CD14-positive monocyte (primary cell): ENCODE data around the gene KCNE4. TPM values are rescaled to one million over a fixed set of nuclear protein-coding genes. Genes with fewer than 3 reads are reported as not detected.
A peak's percentile ranks its signal among the peaks of the same experiment; 100 is the strongest.

Source experiments
- DNase-seq, 3 donors: peaks; one replicate each; pipeline ENCODE4 v3.0.0-alpha.2; 2011 to 2022
- H2AFZ ChIP-seq: 2 replicates; pipeline ENCODE4 v1.6.0; 2012; ENCODE audit warnings: mild to moderate bottlenecking, low read depth, low read length, inconsistent platforms; ENCODE audit not compliant: insufficient read depth, poor library complexity, severe bottlenecking
- H3K27ac ChIP-seq, 2 donors: 1 replicate in 1 of 2; 2 replicates in 1 of 2; pipeline ENCODE4 v1.5.1; 2012 to 2013; ENCODE audit warnings: low read length in 2 of 2, control low read depth in 1 of 2, inconsistent platforms in 1 of 2, low read depth in 1 of 2, mild to moderate bottlenecking in 1 of 2
- H3K27me3 ChIP-seq, 2 donors: one replicate each; pipeline versions ENCODE4 v1.6.0 to v1.6.1; 2011 to 2013; ENCODE audit warnings: low read length in 2 of 2; ENCODE audit not compliant: control insufficient read depth in 2 of 2, insufficient read depth in 2 of 2
- H3K36me3 ChIP-seq, 2 donors: replicated peaks in 1 of 2; 1 replicate in 1 of 2; 2 replicates in 1 of 2; pipeline versions ENCODE4 v1.5.1 to v1.6.1; 2012 to 2013; ENCODE audit warnings: low read length in 2 of 2, control low read depth in 1 of 2, inconsistent platforms in 1 of 2, mild to moderate bottlenecking in 1 of 2; ENCODE audit not compliant: insufficient read depth in 2 of 2, control insufficient read depth in 1 of 2
- H3K4me1 ChIP-seq, 2 donors: 1 replicate in 1 of 2; 2 replicates in 1 of 2; pipeline versions ENCODE4 v1.5.1 to v1.6.1; 2012 to 2013; ENCODE audit warnings: low read length in 2 of 2, control low read depth in 1 of 2, inconsistent platforms in 1 of 2, mild to moderate bottlenecking in 1 of 2, moderate library complexity in 1 of 2; ENCODE audit not compliant: insufficient read depth in 2 of 2, control insufficient read depth in 1 of 2
- H3K4me2 ChIP-seq: replicated peaks from 2 replicates; pipeline ENCODE3; 2012; ENCODE audit warnings: low read length, moderate library complexity, mild to moderate bottlenecking; ENCODE audit not compliant: poor library complexity, severe bottlenecking; ENCODE audit errors: extremely low read depth
- H3K4me3 ChIP-seq, 3 experiments: fragments of 200-600 bp in 1 of 3; sonication (generic) in 1 of 3; replicated peaks in 1 of 3; 1 replicate in 2 of 3; 2 replicates in 1 of 3; pipeline ENCODE4 v1.5.1; 2011 to 2013; ENCODE audit warnings: low read length in 3 of 3, mild to moderate bottlenecking in 3 of 3, control low read depth in 2 of 3, low read depth in 2 of 3, inconsistent platforms in 1 of 3, moderate library complexity in 1 of 3
- H3K79me2 ChIP-seq: 2 replicates; pipeline ENCODE4 v1.6.0; 2012; ENCODE audit warnings: mild to moderate bottlenecking, control low read depth, inconsistent platforms, low read length, moderate library complexity; ENCODE audit not compliant: insufficient read depth
- H3K9ac ChIP-seq: 2 replicates; pipeline ENCODE4 v1.6.0; 2017; ENCODE audit warnings: low read length, mild to moderate bottlenecking; ENCODE audit not compliant: insufficient read depth, poor library complexity, severe bottlenecking
- H3K9me3 ChIP-seq, 2 donors: replicated peaks in 1 of 2; 1 replicate in 1 of 2; 2 replicates in 1 of 2; pipeline versions ENCODE4 v1.5.1 to v1.6.1; 2012 to 2013; ENCODE audit warnings: low read length in 2 of 2, control low read depth in 1 of 2; ENCODE audit not compliant: control insufficient read depth in 1 of 2, insufficient read depth in 1 of 2
- H4K20me1 ChIP-seq: 2 replicates; pipeline ENCODE4 v1.6.0; 2012; ENCODE audit warnings: mild to moderate bottlenecking, low read length, control low read depth, moderate library complexity; ENCODE audit not compliant: insufficient read depth
- H3K27ac Mint-ChIP-seq, 7 donors: one replicate each; pipeline ENCODE4 v1.8.0; 2020; ENCODE audit warnings: mild to moderate bottlenecking in 7 of 7, mixed read lengths in 7 of 7, moderate library complexity in 6 of 7, inconsistent platforms in 2 of 7
- H3K27me3 Mint-ChIP-seq, 3 donors: one replicate each; pipeline ENCODE4 v1.8.0; 2021 to 2022; ENCODE audit warnings: low read depth in 3 of 3, mild to moderate bottlenecking in 3 of 3, mixed read lengths in 3 of 3, moderate library complexity in 3 of 3, inconsistent platforms in 1 of 3
- H3K36me3 Mint-ChIP-seq, 2 donors: one replicate each; pipeline ENCODE4 v1.8.0; 2020; ENCODE audit warnings: mixed read lengths in 2 of 2, inconsistent platforms in 1 of 2, mild to moderate bottlenecking in 1 of 2
- H3K4me1 Mint-ChIP-seq: one replicate; pipeline ENCODE4 v1.8.0; 2020; ENCODE audit warnings: mild to moderate bottlenecking, mixed read lengths
- H3K4me3 Mint-ChIP-seq, 2 donors: one replicate each; pipeline ENCODE4 v1.8.0; 2020; ENCODE audit warnings: mild to moderate bottlenecking in 2 of 2, mixed read lengths in 2 of 2, moderate library complexity in 1 of 2
- H3K9me3 Mint-ChIP-seq, 7 donors: one replicate each; pipeline ENCODE4 v1.8.0; 2020 to 2022; ENCODE audit warnings: mixed read lengths in 7 of 7, mild to moderate bottlenecking in 6 of 7, moderate library complexity in 6 of 7, inconsistent platforms in 2 of 7
- CTCF ChIP-seq: fragments of 200-600 bp; IDR thresholded peaks from one replicate; pipeline ENCODE4 v1.8.0; 2022; ENCODE audit warnings: antibody characterized with exemption, mild to moderate bottlenecking
- WGBS: methylation state at CpG from one replicate; pipeline ENCODE4 v1.1.5; 2013; ENCODE audit warnings: missing lambda C conversion rate; ENCODE audit not compliant: insufficient coverage; 5-methylcytosine and 5-hydroxymethylcytosine counted together
- intact Hi-C, 2 donors: fragments of 100-400 bp; cut with micrococcal nuclease; formaldehyde crosslinking; loops; one replicate each; pipeline versions ENCODE4 v1.15.0 to v1.15.1; 2023
- polyA plus RNA-seq, 3 donors: library from polyadenylated mRNA; depleted of rRNA in 1 of 3; unstranded in 2 of 3; stranded (reverse) in 1 of 3; fragments of 300-500 nt in 2 of 3; fragments of >200 nt in 1 of 3; fragmentation: Illumina TruSeq in 2 of 3; gene quantifications; 1 replicate in 2 of 3; 2 replicates in 1 of 3; pipeline ENCODE4 v1.2.3, GENCODE V29; 2012 to 2021

Gene KCNE4
- polyA plus RNA-seq, 3 donors: not detected

DNA sequence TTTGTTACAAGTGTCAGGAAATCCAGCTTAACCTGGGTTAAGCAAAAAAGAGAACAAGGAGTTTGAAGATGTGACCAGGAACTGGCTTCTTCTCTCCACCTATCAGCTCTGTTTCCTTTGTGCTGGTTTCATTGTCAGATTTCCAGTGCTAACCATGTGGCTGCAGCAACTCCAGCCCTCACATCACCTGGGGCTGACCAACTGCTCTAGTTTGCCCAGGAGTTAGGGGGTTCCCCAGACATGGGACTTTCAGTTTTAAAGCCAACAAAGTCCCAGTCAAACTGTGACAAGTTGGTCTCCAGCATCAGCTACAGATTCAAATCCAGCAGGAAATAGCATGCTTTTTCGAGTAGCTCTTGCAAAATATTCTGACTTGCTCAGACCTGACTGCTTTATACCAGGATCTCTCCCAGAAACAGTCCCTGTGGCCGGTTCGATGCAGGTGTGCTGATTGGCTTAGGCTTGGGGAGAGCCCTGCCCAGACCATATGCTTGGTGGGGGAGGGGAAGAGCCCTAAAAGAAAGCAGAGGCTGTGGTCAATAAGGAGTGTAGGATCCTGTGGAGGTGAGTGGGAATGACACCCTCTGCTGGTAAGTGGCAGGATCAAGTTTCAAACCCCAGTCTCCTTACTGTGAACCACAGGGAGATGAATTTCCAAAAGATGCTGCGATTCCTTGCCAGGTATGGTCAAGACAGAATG is 49.5 kb downstream of the KCNE4 start:
- no peak overlapping the region for H3K4me2 ChIP-seq
- H2AFZ ChIP-seq: no peak overlapping the region
- no peaks in the 10 kb centered on the region for H3K27me3 ChIP-seq
- peaks cover 2% of the 10 kb centered on the region for H3K4me1 Mint-ChIP-seq
- H3K36me3 ChIP-seq: no peaks in the 10 kb centered on the region
- H3K4me1 ChIP-seq: no peaks in the 10 kb centered on the region
- H3K27ac Mint-ChIP-seq: no peak overlapping the region
- TF ChIP-seq CTCF: peak; percentile 15
- H3K27me3 Mint-ChIP-seq: peaks cover 0 to 8% (median 7%) of the 10 kb centered on the region in 3 donors
- H3K9ac ChIP-seq: no peak overlapping the region
- no peaks in the 10 kb centered on the region for H3K9me3 ChIP-seq
- H4K20me1 ChIP-seq: no peaks in the 10 kb centered on the region
- no peaks in the 10 kb centered on the region for H3K79me2 ChIP-seq
- no peak overlapping the region for H3K27ac ChIP-seq
- no peak for DNase-seq
- 74% methylated on average over 4 of the region's 4 CpGs for WGBS
- H3K4me3 ChIP-seq: no peak overlapping the region
- no peak overlapping the region for H3K4me3 Mint-ChIP-seq
- no peaks in the 10 kb centered on the region for H3K9me3 Mint-ChIP-seq
- H3K36me3 Mint-ChIP-seq: no peaks in the 10 kb centered on the region
- intact Hi-C loops: no loop called here

GRCh38 chr2:223102040-223102400 is 50.0 kb downstream of the KCNE4 start:
- H2AFZ ChIP-seq: no peak overlapping the region
- Mint-ChIP-seq H3K27me3 (peaks cover 0 to 8% (median 7%) of the 10 kb centered on the region in 3 donors), H3K9me3 (no peaks in the 10 kb centered on the region), H3K36me3 (no peaks in the 10 kb centered on the region), H3K27ac (no peak overlapping the region), H3K4me1 (peaks cover 2% of the 10 kb centered on the region), H3K4me3 (no peak overlapping the region)
- WGBS: 90% methylated on average over 3 of the region's 3 CpGs
- H3K4me2 ChIP-seq: no peak overlapping the region
- H4K20me1 ChIP-seq: no peaks in the 10 kb centered on the region
- no peaks in the 10 kb centered on the region for H3K79me2 ChIP-seq
- no peak overlapping the region for H3K4me3 ChIP-seq
- no peak for TF ChIP-seq CTCF
- H3K9ac ChIP-seq: no peak overlapping the region
- no peaks in the 10 kb centered on the region for H3K36me3 ChIP-seq
- H3K4me1 ChIP-seq: no peaks in the 10 kb centered on the region
- H3K27ac ChIP-seq: no peak overlapping the region
- no peak for DNase-seq
- H3K27me3 ChIP-seq: no peaks in the 10 kb centered on the region
- no peaks in the 10 kb centered on the region for H3K9me3 ChIP-seq
- intact Hi-C loops: no loop called here
